IMR-90 (cell line): ENCODE results near the gene QRFP.

ENCODE experiments used
- BHLHE40 ChIP-seq: fragments of 150-350 bp; IDR thresholded peaks from 2 replicates; pipeline ENCODE4 v1.6.1; 2016; ENCODE audit warnings: mild to moderate bottlenecking, low read depth, low read length
- MAZ ChIP-seq: IDR thresholded peaks from 2 replicates; pipeline ENCODE4 v1.6.1; 2012; ENCODE audit warnings: low read depth, mild to moderate bottlenecking, low read length, improper control_type of control experiment, moderate library complexity, borderline replicate concordance
- POLR2A ChIP-seq: IDR thresholded peaks from 2 replicates; pipeline ENCODE4 v1.6.1; 2012; ENCODE audit warnings: mild to moderate bottlenecking, low read depth, low read length

GRCh38 chr9:130938652-130939404 is 42.2 kb upstream of the QRFP start, which contains the start of gene FIBCD1:
- TF ChIP-seq BHLHE40 = no peak
- TF ChIP-seq POLR2A = no peak
- TF ChIP-seq MAZ = no peak
